ENCODE results near the gene EIF2S2. TPM values are rescaled to one million over a fixed set of nuclear protein-coding genes. Genes with fewer than 3 reads are reported as not detected.

EIF2S2 gene
- total and polyA plus RNA-seq, 9 donors: 38.1 to 62.3 (median 47.7) TPM

- DNase-seq: no peak
- H3K9me3 ChIP-seq (replicated peaks; ENCODE audit: control insufficient read depth, low read depth, low read length): no peaks in the 10 kb centered on the region
- H3K4me1 ChIP-seq (ENCODE audit: control insufficient read depth, insufficient read depth, low read length): peaks cover 9% of the 10 kb centered on the region
- WGBS (ENCODE audit: insufficient coverage): no CpG with 5 or more reads among the region's 4 CpGs
- no peak overlapping the region for H3K4me3 ChIP-seq (ENCODE audit: low read length)
- no peaks in the 10 kb centered on the region for H3K27me3 ChIP-seq (ENCODE audit: control insufficient read depth, insufficient read depth, low read length)
- no peak overlapping the region for H3K27ac ChIP-seq (ENCODE audit: low read length)
- peaks cover 17% of the 10 kb centered on the region for H3K36me3 ChIP-seq (ENCODE audit: control insufficient read depth, insufficient read depth, low read length)
These were observed 3.3 kb downstream of the EIF2S2 start for GRCh38 chr20:34108616-34109174.

GRCh38 chr20:34105978-34106675, 5.9 kb downstream of the EIF2S2 start:
- Histone ChIP-seq H3K4me3 (ENCODE audit: low read length) (no peak overlapping the region), H3K4me1 (ENCODE audit: control insufficient read depth, insufficient read depth, low read length) (peaks cover 4% of the 10 kb centered on the region), H3K27me3 (ENCODE audit: control insufficient read depth, insufficient read depth, low read length) (no peaks in the 10 kb centered on the region), H3K9me3 (replicated peaks; ENCODE audit: control insufficient read depth, low read depth, low read length) (no peaks in the 10 kb centered on the region), H3K27ac (ENCODE audit: low read length) (no peak overlapping the region), H3K36me3 (ENCODE audit: control insufficient read depth, insufficient read depth, low read length) (peaks cover 32% of the 10 kb centered on the region)
- DNase-seq: no peak
- WGBS (ENCODE audit: insufficient coverage): no CpG with 5 or more reads among the region's 3 CpGs

GRCh38 chr20:34104059-34104458, 8.0 kb downstream of the EIF2S2 start:
- Histone ChIP-seq H3K4me1 (ENCODE audit: control insufficient read depth, insufficient read depth, low read length) (no peaks in the 10 kb centered on the region), H3K36me3 (ENCODE audit: control insufficient read depth, insufficient read depth, low read length) (peaks cover 46% of the 10 kb centered on the region)

GRCh38 chr20:34102342-34102741, 9.7 kb downstream of the EIF2S2 start:
- H3K36me3 ChIP-seq (ENCODE audit: control insufficient read depth, insufficient read depth, low read length): peaks cover 58% of the 10 kb centered on the region
- no peaks in the 10 kb centered on the region for H3K4me1 ChIP-seq (ENCODE audit: control insufficient read depth, insufficient read depth, low read length)
- H3K9me3 ChIP-seq (replicated peaks; ENCODE audit: control insufficient read depth, low read depth, low read length): no peaks in the 10 kb centered on the region
- H3K4me3 ChIP-seq (ENCODE audit: low read length): no peak overlapping the region
- WGBS (ENCODE audit: insufficient coverage): no CpG with 5 or more reads among the region's 2 CpGs
- no peak for DNase-seq
- no peak overlapping the region for H3K27ac ChIP-seq (ENCODE audit: low read length)
- H3K27me3 ChIP-seq (ENCODE audit: control insufficient read depth, insufficient read depth, low read length): no peaks in the 10 kb centered on the region

More at GRCh38 chr20:34104059-34104458, 8.0 kb downstream of the EIF2S2 start:
- DNase-seq: no peak
- WGBS (ENCODE audit: insufficient coverage): 92% methylated on average over 3 of the region's 3 CpGs
- Histone ChIP-seq H3K27me3 (ENCODE audit: control insufficient read depth, insufficient read depth, low read length) (no peaks in the 10 kb centered on the region), H3K27ac (ENCODE audit: low read length) (no peak overlapping the region), H3K4me3 (ENCODE audit: low read length) (no peak overlapping the region), H3K9me3 (replicated peaks; ENCODE audit: control insufficient read depth, low read depth, low read length) (no peaks in the 10 kb centered on the region)

- Histone ChIP-seq H3K27ac (ENCODE audit: low read length) (no peak overlapping the region), H3K36me3 (ENCODE audit: control insufficient read depth, insufficient read depth, low read length) (peaks cover 70% of the 10 kb centered on the region), H3K4me1 (ENCODE audit: control insufficient read depth, insufficient read depth, low read length) (no peaks in the 10 kb centered on the region), H3K27me3 (ENCODE audit: control insufficient read depth, insufficient read depth, low read length) (no peaks in the 10 kb centered on the region), H3K4me3 (ENCODE audit: low read length) (no peak overlapping the region), H3K9me3 (replicated peaks; ENCODE audit: control insufficient read depth, low read depth, low read length) (no peaks in the 10 kb centered on the region)
- WGBS (ENCODE audit: insufficient coverage): 60% methylated on average over 1 of the region's 3 CpGs
- DNase-seq: no peak
These were observed 11.5 kb downstream of the EIF2S2 start for GRCh38 chr20:34100576-34100975.

- WGBS (ENCODE audit: insufficient coverage): 83% methylated on average over 1 of the region's 5 CpGs
- Histone ChIP-seq H3K4me1 (ENCODE audit: control insufficient read depth, insufficient read depth, low read length) (no peaks in the 10 kb centered on the region), H3K36me3 (ENCODE audit: control insufficient read depth, insufficient read depth, low read length) (peaks cover 72% of the 10 kb centered on the region)
These were observed 12.4 kb downstream of the EIF2S2 start for GRCh38 chr20:34099675-34100074.

GRCh38 chr20:34098570-34098969, 13.5 kb downstream of the EIF2S2 start:
- Histone ChIP-seq H3K4me3 (ENCODE audit: low read length) (no peak overlapping the region), H3K27ac (ENCODE audit: low read length) (no peak overlapping the region), H3K4me1 (ENCODE audit: control insufficient read depth, insufficient read depth, low read length) (no peaks in the 10 kb centered on the region), H3K36me3 (ENCODE audit: control insufficient read depth, insufficient read depth, low read length) (peaks cover 72% of the 10 kb centered on the region), H3K9me3 (replicated peaks; ENCODE audit: control insufficient read depth, low read depth, low read length) (no peaks in the 10 kb centered on the region), H3K27me3 (ENCODE audit: control insufficient read depth, insufficient read depth, low read length) (no peaks in the 10 kb centered on the region)
- no peak for DNase-seq
- WGBS (ENCODE audit: insufficient coverage): 91% methylated on average over 1 of the region's 3 CpGs

More at GRCh38 chr20:34099675-34100074, 12.4 kb downstream of the EIF2S2 start:
- no peaks in the 10 kb centered on the region for H3K27me3 ChIP-seq (ENCODE audit: control insufficient read depth, insufficient read depth, low read length)
- no peak overlapping the region for H3K4me3 ChIP-seq (ENCODE audit: low read length)
- no peak for DNase-seq
- no peak overlapping the region for H3K27ac ChIP-seq (ENCODE audit: low read length)
- no peaks in the 10 kb centered on the region for H3K9me3 ChIP-seq (replicated peaks; ENCODE audit: control insufficient read depth, low read depth, low read length)

- no peak for DNase-seq
- no peak overlapping the region for H3K27ac ChIP-seq (ENCODE audit: low read length)
- peaks cover 70% of the 10 kb centered on the region for H3K36me3 ChIP-seq (ENCODE audit: control insufficient read depth, insufficient read depth, low read length)
- WGBS (ENCODE audit: insufficient coverage): 93% methylated on average over 4 of the region's 9 CpGs
- no peaks in the 10 kb centered on the region for H3K27me3 ChIP-seq (ENCODE audit: control insufficient read depth, insufficient read depth, low read length)
- H3K4me3 ChIP-seq (ENCODE audit: low read length): no peak overlapping the region
- no peaks in the 10 kb centered on the region for H3K9me3 ChIP-seq (replicated peaks; ENCODE audit: control insufficient read depth, low read depth, low read length)
- H3K4me1 ChIP-seq (ENCODE audit: control insufficient read depth, insufficient read depth, low read length): no peaks in the 10 kb centered on the region
These were observed 15.2 kb downstream of the EIF2S2 start for GRCh38 chr20:34096699-34097444.

- no peaks in the 10 kb centered on the region for H3K4me1 ChIP-seq (ENCODE audit: control insufficient read depth, insufficient read depth, low read length)
- no peaks in the 10 kb centered on the region for H3K27me3 ChIP-seq (ENCODE audit: control insufficient read depth, insufficient read depth, low read length)
- no peak overlapping the region for H3K4me3 ChIP-seq (ENCODE audit: low read length)
- H3K27ac ChIP-seq (ENCODE audit: low read length): no peak overlapping the region
- peaks cover 73% of the 10 kb centered on the region for H3K36me3 ChIP-seq (ENCODE audit: control insufficient read depth, insufficient read depth, low read length)
- DNase-seq: no peak
- H3K9me3 ChIP-seq (replicated peaks; ENCODE audit: control insufficient read depth, low read depth, low read length): no peaks in the 10 kb centered on the region
These were observed 16.2 kb downstream of the EIF2S2 start for GRCh38 chr20:34095825-34096224.

GRCh38 chr20:34093895-34094294, 18.1 kb downstream of the EIF2S2 start:
- WGBS (ENCODE audit: insufficient coverage): no CpG with 5 or more reads among the region's 2 CpGs
- Histone ChIP-seq H3K27me3 (ENCODE audit: control insufficient read depth, insufficient read depth, low read length) (no peaks in the 10 kb centered on the region), H3K9me3 (replicated peaks; ENCODE audit: control insufficient read depth, low read depth, low read length) (no peaks in the 10 kb centered on the region), H3K4me1 (ENCODE audit: control insufficient read depth, insufficient read depth, low read length) (peaks cover 2% of the 10 kb centered on the region), H3K36me3 (ENCODE audit: control insufficient read depth, insufficient read depth, low read length) (peaks cover 70% of the 10 kb centered on the region), H3K4me3 (ENCODE audit: low read length) (no peak overlapping the region), H3K27ac (ENCODE audit: low read length) (no peak overlapping the region)
- DNase-seq: no peak
